Nucleus accumbens (tissue), 56 donors: ENCODE results near the gene GPR146.
A peak's percentile ranks its signal among the peaks of the same experiment; 100 is the strongest.
"Not testable (repeated sequence)": the region's sequence is repeated elsewhere in the genome, so short reads cannot be mapped to it uniquely, and the experiment has no call there.

Source experiments
- DNase-seq, 56 donors: peaks; one replicate each; lab custom pipeline; 2025; lab: John Stamatoyannopoulos, UW

Gene GPR146

GRCh38 chr7:1071731-1072254 lies 27.4 kb downstream of the GPR146 start:
- DNase-seq, result no peak

- no peak for DNase-seq
These were observed 29.0 kb downstream of the GPR146 start for GRCh38 chr7:1073142-1073977.

- DNase-seq, result not testable (repeated sequence)
These were observed 29.7 kb downstream of the GPR146 start for GRCh38 chr7:1074018-1074417.

GRCh38 chr7:1074593-1075431 lies 30.5 kb downstream of the GPR146 start:
- no peak for DNase-seq

GRCh38 chr7:1076184-1077072 lies 32.1 kb downstream of the GPR146 start:
- peak in 15 of 56 donors; percentile 6 to 68 (median 46) for DNase-seq

- DNase-seq, result no peak
These were observed 34.2 kb downstream of the GPR146 start for GRCh38 chr7:1078519-1078918.

- no peak for DNase-seq
These were observed 34.6 kb downstream of the GPR146 start for GRCh38 chr7:1078985-1079384.

- DNase-seq, result no peak
These were observed 35.2 kb downstream of the GPR146 start for GRCh38 chr7:1079546-1079945.

- DNase-seq, result no peak
These were observed 36.0 kb downstream of the GPR146 start for GRCh38 chr7:1080252-1080920.

GRCh38 chr7:1080921-1081255 lies 36.5 kb downstream of the GPR146 start:
- no peak for DNase-seq

GRCh38 chr7:1081336-1081735 lies 37.0 kb downstream of the GPR146 start:
- no peak for DNase-seq

- DNase-seq, result no peak
These were observed 37.6 kb downstream of the GPR146 start for GRCh38 chr7:1081931-1082401.

- DNase-seq, result peak in 7 of 56 donors; percentile 4 to 38 (median 29)
These were observed 39.6 kb downstream of the GPR146 start for GRCh38 chr7:1083729-1084657.

GRCh38 chr7:1085266-1085665 lies 40.9 kb downstream of the GPR146 start:
- DNase-seq, result no peak

- peak in 2 of 56 donors; percentile 9 to 14 for DNase-seq
These were observed 41.6 kb downstream of the GPR146 start for GRCh38 chr7:1085910-1086421.

- peak in 35 of 56 donors; percentile 13 to 71 (median 35) for DNase-seq
These were observed 42.5 kb downstream of the GPR146 start for GRCh38 chr7:1086588-1087464.

- no peak for DNase-seq
These were observed 43.1 kb downstream of the GPR146 start for GRCh38 chr7:1087465-1087814.
